Breast epithelium (tissue), 4 donors: ENCODE data around the gene FAM47E. TPM values are rescaled to one million over a fixed set of nuclear protein-coding genes. Genes with fewer than 3 reads are reported as not detected.

Experiments
- DNase-seq, 2 donors: peaks; one replicate each; pipeline ENCODE4 v3.0.0-alpha.2; 2019; ENCODE audit warnings: low spot score in 2 of 2
- H3K27ac ChIP-seq, 2 donors: fragments of 200-600 bp; sonication (generic) in 1 of 2; one replicate each; pipeline ENCODE4 v1.5.1; 2016 to 2019; ENCODE audit warnings: mild to moderate bottlenecking in 1 of 2
- H3K27me3 ChIP-seq, 2 donors: fragments of 200-600 bp; sonication (generic) in 1 of 2; one replicate each; pipeline versions ENCODE4 v1.5.1 to v1.6.0; 2017 to 2019; ENCODE audit warnings: control low read depth in 1 of 2, mild to moderate bottlenecking in 1 of 2
- H3K36me3 ChIP-seq: fragments of 200-600 bp; one replicate; pipeline ENCODE4 v1.5.1; 2019
- H3K4me1 ChIP-seq, 2 donors: fragments of 200-600 bp; sonication (generic); one replicate each; pipeline ENCODE4 v1.5.1; 2016 to 2019; ENCODE audit warnings: control low read depth in 1 of 2
- H3K4me3 ChIP-seq, 3 donors: fragments of 200-600 bp; sonication (generic); 1 replicate in 2 of 3; 2 replicates in 1 of 3; pipeline ENCODE4 v1.5.1; 2016 to 2019; ENCODE audit warnings: mild to moderate bottlenecking in 3 of 3, moderate library complexity in 2 of 3
- H3K9me3 ChIP-seq, 2 donors: fragments of 200-600 bp; sonication (generic) in 1 of 2; one replicate each; pipeline ENCODE4 v1.5.1; 2016 to 2019; ENCODE audit warnings: control low read depth in 1 of 2
- POLR2A ChIP-seq: fragments of 450-650 bp; IDR thresholded peaks from one replicate; pipeline ENCODE4 v1.6.1; 2016; ENCODE audit warnings: antibody characterized with exemption, mild to moderate bottlenecking, moderate library complexity
- POLR2AphosphoS5 ChIP-seq, 3 donors: sonication (generic); formaldehyde crosslinking; IDR thresholded peaks; one replicate each; pipeline ENCODE4 v1.6.1; 2017; ENCODE audit warnings: antibody characterized with exemption in 3 of 3
- intact Hi-C: fragments of 100-400 bp; cut with DNase I; formaldehyde crosslinking; loops from one replicate; pipeline ENCODE4 v1.15.1; 2023; ENCODE audit warnings: low total_unique reads
- total RNA-seq, 3 donors: library from RNA; depleted of rRNA; stranded (reverse); fragments of >200 nt; gene quantifications; one replicate each; pipeline ENCODE4 v1.1.0, GENCODE V29; 2016
- TF ChIP-seq, protein P1 (sequence below), 3 donors: fragments of 450-650 bp; IDR thresholded peaks; one replicate each; pipeline ENCODE4 v1.5.1; 2016 to 2017; ENCODE audit warnings: antibody characterized with exemption in 3 of 3, mild to moderate bottlenecking in 3 of 3, moderate library complexity in 3 of 3

FAM47E gene
- total RNA-seq, 3 donors from 2014 or later, result 6.1 to 17.9 (median 9.5) TPM

DNA sequence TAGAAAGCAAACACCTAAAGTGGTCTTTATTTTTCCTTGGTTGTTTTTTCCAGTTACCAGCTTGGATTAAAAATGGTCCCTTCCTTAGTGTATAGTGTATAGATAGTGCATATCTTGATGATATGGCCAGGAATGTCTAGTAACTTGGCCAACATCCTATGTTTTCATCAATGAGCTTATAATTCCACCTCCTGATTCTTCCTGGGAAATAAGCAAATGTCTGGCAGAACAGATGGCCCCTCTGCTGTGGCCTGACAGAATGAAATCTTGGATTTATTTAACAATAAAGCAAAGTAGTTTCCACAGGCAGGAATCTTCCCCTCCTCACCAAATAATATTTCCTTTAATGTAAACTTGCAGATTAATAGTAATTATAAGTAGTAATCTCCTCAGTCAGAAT lies 44.0 kb upstream of the FAM47E start:
- intact Hi-C loops, result no loop called here
- DNase-seq, result no peak

DNA sequence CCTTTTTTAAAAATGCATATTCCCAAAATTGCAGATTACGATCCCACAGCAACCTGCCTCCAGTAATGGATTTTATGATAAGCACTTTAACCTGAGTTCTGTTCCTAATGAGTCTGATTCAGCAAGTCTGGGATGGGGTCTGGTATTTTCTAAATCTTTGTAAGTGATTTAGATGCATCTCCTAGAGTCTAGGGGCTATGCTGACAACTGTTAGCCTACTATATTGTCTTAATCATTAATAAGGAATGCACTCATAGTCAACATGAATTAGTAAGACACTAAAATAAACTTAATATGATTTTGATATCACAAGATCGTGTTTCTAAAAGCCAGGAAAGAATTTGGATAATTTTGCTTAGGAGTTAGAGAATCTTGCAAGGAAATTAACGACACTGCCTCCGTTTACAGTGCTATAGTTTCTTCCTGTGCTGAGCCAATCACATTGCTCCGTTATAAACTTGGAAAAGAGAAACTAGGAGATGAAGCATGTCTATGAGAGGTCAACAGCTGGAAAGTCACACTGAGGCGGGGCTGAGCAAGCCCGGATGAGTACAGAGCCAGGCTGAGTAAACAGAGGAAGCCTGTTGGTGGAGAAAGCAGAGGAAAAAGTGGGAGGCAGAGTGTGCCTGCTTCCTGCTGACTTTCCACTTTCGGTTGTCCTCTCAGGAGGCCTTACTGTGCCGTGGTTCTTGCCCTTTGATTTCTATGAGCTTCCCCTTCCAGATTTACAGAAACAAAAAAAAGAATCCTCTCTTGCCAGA lies 43.3 kb upstream of the FAM47E start:
- peak; percentile 63 to 67 for DNase-seq
- Histone ChIP-seq H3K27ac (peak overlapping the region; percentile 92 to 98), H3K27me3 (no peaks in the 10 kb centered on the region), H3K4me3 (peak overlapping the region; percentile 20 to 46 (median 29)), H3K9me3 (no peaks in the 10 kb centered on the region), H3K4me1 (peaks cover 0 to 37% of the 10 kb centered on the region in 2 donors), H3K36me3 (no peaks in the 10 kb centered on the region)
- intact Hi-C loops, result no loop called here
- TF ChIP-seq POLR2AphosphoS5 (IDR thresholded peaks at IDR 0.05) (peak in 2 of 3 donors; percentile 40 to 52), POLR2A (no peak)

More for the DNA sequence above, 44.0 kb upstream of the FAM47E start:
- peak overlapping the region; percentile 92 to 98 for H3K27ac ChIP-seq
- TF ChIP-seq POLR2AphosphoS5 (IDR thresholded peaks at IDR 0.05) (no peak), POLR2A (no peak)
- TF ChIP-seq, protein P1, sequence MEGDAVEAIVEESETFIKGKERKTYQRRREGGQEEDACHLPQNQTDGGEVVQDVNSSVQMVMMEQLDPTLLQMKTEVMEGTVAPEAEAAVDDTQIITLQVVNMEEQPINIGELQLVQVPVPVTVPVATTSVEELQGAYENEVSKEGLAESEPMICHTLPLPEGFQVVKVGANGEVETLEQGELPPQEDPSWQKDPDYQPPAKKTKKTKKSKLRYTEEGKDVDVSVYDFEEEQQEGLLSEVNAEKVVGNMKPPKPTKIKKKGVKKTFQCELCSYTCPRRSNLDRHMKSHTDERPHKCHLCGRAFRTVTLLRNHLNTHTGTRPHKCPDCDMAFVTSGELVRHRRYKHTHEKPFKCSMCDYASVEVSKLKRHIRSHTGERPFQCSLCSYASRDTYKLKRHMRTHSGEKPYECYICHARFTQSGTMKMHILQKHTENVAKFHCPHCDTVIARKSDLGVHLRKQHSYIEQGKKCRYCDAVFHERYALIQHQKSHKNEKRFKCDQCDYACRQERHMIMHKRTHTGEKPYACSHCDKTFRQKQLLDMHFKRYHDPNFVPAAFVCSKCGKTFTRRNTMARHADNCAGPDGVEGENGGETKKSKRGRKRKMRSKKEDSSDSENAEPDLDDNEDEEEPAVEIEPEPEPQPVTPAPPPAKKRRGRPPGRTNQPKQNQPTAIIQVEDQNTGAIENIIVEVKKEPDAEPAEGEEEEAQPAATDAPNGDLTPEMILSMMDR (IDR thresholded peaks at IDR 0.05), result no peak
- no peaks in the 10 kb centered on the region for H3K9me3 ChIP-seq
- H3K4me1 ChIP-seq, result peaks cover 0 to 37% of the 10 kb centered on the region in 2 donors
- H3K4me3 ChIP-seq, result no peak overlapping the region
- no peaks in the 10 kb centered on the region for H3K36me3 ChIP-seq
- no peaks in the 10 kb centered on the region for H3K27me3 ChIP-seq

DNA sequence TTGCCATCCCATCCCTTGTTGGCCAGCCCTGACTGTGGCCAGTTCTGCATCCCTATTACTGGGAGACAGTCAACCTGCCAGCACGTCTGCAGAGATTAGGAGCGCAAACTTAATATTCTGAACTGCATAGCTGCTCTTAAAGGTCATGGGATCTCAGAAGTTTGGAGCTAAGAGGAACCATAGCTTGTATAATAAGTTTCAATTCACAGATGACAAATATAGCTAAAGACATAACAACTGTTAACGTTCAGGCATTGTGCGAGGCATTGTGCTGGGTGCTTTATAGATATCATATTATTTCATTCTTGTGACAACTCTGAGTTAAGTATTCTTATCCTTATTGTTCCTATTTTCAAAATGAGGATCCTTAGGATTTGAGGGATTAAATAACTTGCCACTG lies 41.6 kb upstream of the FAM47E start:
- no peaks in the 10 kb centered on the region for H3K9me3 ChIP-seq
- no peaks in the 10 kb centered on the region for H3K36me3 ChIP-seq
- H3K4me3 ChIP-seq, result peak overlapping the region in 1 of 3 donors; percentile 89

DNA sequence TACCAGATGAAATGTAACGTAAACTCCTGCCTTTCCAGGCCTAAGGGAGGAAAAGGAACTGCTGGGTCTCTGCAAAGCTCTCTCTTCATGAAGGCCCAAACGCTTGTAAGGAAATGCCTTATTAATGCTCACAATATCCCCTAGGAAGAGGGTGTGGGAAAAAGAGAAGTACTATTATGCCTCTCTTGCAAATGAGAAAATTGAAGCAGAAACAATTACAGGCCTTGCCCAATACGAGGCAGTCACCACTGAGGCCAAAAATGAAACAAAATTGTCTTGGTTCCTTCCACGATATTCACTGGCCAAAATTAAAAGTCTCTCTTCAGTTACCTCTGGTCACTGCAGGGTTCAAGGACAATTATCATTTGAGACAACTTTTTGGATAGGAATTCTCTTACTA lies 41.1 kb upstream of the FAM47E start:
- H3K4me1 ChIP-seq, result peaks cover 2 to 37% of the 10 kb centered on the region in 2 donors
- no peaks in the 10 kb centered on the region for H3K27me3 ChIP-seq
- TF ChIP-seq, protein P1 (IDR thresholded peaks at IDR 0.05), result no peak
- TF ChIP-seq POLR2AphosphoS5 (IDR thresholded peaks at IDR 0.05) (no peak), POLR2A (no peak)
- no peaks in the 10 kb centered on the region for H3K36me3 ChIP-seq
- peak overlapping the region in 1 of 3 donors; percentile 89 for H3K4me3 ChIP-seq
- DNase-seq, result no peak
- H3K27ac ChIP-seq, result peak overlapping the region; percentile 98 to 99
- intact Hi-C loops, result no loop called here
- H3K9me3 ChIP-seq, result no peaks in the 10 kb centered on the region

More for the DNA sequence above, 41.6 kb upstream of the FAM47E start:
- no peak for DNase-seq
- peak overlapping the region; percentile 98 to 99 for H3K27ac ChIP-seq
- intact Hi-C loops, result no loop called here
- H3K4me1 ChIP-seq, result peaks cover 1 to 37% of the 10 kb centered on the region in 2 donors
- H3K27me3 ChIP-seq, result no peaks in the 10 kb centered on the region
- TF ChIP-seq, protein P1 (IDR thresholded peaks at IDR 0.05), result no peak
- TF ChIP-seq POLR2AphosphoS5 (IDR thresholded peaks at IDR 0.05), result no peak
- TF ChIP-seq POLR2A, result no peak

DNA sequence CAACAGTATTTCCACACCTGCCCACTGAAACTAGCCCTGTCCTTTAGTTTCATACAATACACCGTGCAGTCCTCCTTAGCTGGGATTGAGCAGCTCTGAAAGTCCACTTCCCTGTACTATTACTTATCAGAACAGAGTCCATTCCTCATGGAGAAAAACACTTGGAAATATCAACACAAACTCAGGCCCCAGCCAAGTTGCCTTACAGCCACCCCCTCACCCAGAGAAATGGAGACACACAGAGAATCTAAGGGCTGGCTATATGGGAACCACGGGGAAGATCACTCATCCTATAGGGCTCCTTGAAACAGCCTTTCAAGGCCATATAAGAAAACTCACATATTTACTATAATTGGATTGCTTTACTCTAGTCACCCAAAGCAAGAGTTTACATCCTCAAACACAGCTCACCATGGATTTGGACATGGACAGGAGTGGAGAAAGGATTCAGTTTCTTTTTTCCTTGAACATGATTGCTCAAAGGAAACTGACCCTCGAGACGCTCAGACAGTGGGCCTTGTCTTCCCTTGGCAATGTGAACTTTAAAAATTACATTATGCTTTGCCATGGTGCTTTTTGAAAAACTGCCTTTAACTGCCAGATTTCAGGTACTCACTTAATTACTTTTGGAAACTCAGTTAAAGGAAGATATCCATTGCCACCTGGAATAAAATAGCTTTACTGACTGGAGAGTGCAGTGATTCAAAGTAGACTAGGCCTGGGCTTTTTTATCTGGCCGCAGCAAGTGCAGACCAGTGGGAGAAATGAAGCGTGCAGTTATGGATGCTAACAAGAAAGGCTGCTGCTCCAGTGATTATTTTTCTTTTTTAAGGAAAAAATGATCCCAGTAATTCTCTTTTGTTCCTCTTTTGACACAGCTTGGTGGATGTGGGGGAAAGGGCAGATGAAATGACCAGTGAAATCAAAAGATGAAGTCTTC lies 39.5 kb upstream of the FAM47E start:
- peaks cover 2 to 38% of the 10 kb centered on the region in 2 donors for H3K4me1 ChIP-seq
- no peaks in the 10 kb centered on the region for H3K27me3 ChIP-seq
- TF ChIP-seq, protein P1 (IDR thresholded peaks at IDR 0.05), result no peak
- TF ChIP-seq POLR2A, result no peak
- TF ChIP-seq POLR2AphosphoS5 (IDR thresholded peaks at IDR 0.05), result no peak
- no peaks in the 10 kb centered on the region for H3K9me3 ChIP-seq
- H3K36me3 ChIP-seq, result no peaks in the 10 kb centered on the region
- intact Hi-C loops, result no loop called here
- peak overlapping the region; percentile 68 to 89 (median 74) for H3K4me3 ChIP-seq
- peak overlapping the region; percentile 98 to 99 for H3K27ac ChIP-seq
- no peak for DNase-seq
